Vagina (tissue), 2 donors: ENCODE measurements around the gene DVL1. TPM values are rescaled to one million over a fixed set of nuclear protein-coding genes. Genes with fewer than 3 reads are reported as not detected.

ENCODE experiments used
- DNase-seq, 2 donors: peaks; one replicate each; pipeline ENCODE4 v3.0.0-alpha.2; 2017; ENCODE audit errors: extremely low spot score in 2 of 2
- H3K27ac ChIP-seq: fragments of 200-600 bp; sonication (generic); one replicate; pipeline ENCODE4 v1.5.1; 2019
- H3K27me3 ChIP-seq: fragments of 200-600 bp; sonication (generic); one replicate; pipeline ENCODE4 v1.5.1; 2019
- H3K36me3 ChIP-seq, 2 donors: fragments of 200-600 bp; sonication (generic); one replicate each; pipeline ENCODE4 v1.5.1; 2017 to 2019
- H3K4me1 ChIP-seq: fragments of 200-600 bp; sonication (generic); one replicate; pipeline ENCODE4 v1.5.1; 2019
- H3K4me3 ChIP-seq, 2 donors: fragments of 200-600 bp; sonication (generic); 1 replicate in 1 of 2; 2 replicates in 1 of 2; pipeline ENCODE4 v1.5.1; 2016 to 2019
- H3K9me3 ChIP-seq: fragments of 200-600 bp; sonication (generic); one replicate; pipeline ENCODE4 v1.5.1; 2019
- CTCF ChIP-seq, 3 experiments: fragments of 450-650 bp in 2 of 3; fragments of 200-600 bp in 1 of 3; sonication (generic) in 1 of 3; IDR thresholded peaks; one replicate each; pipeline ENCODE4 v1.5.1; 2017 to 2019; ENCODE audit warnings: antibody characterized with exemption in 3 of 3, mild to moderate bottlenecking in 2 of 3, moderate library complexity in 2 of 3
- POLR2A ChIP-seq, 2 donors: fragments of 450-650 bp; IDR thresholded peaks; one replicate each; pipeline ENCODE4 v1.6.1; 2017; ENCODE audit warnings: antibody characterized with exemption in 2 of 2, mild to moderate bottlenecking in 2 of 2, moderate library complexity in 2 of 2
- POLR2AphosphoS5 ChIP-seq, 2 donors: sonication (generic); formaldehyde crosslinking; IDR thresholded peaks; one replicate each; pipeline ENCODE4 v1.9.0; 2017; ENCODE audit warnings: antibody characterized with exemption in 2 of 2, mild to moderate bottlenecking in 2 of 2, low read depth in 1 of 2; ENCODE audit not compliant: insufficient read depth in 1 of 2
- intact Hi-C: fragments of 100-400 bp; cut with DNase I; formaldehyde crosslinking; loops from one replicate; pipeline ENCODE4 v1.15.1; 2023
- total RNA-seq: library from RNA; depleted of rRNA; stranded (reverse); fragments of >200 nt; gene quantifications from one replicate; pipeline ENCODE4 v1.2.3, GENCODE V29; 2016

Gene DVL1
- total RNA-seq, 1 donor from 2014 or later, result 72.4 TPM

GRCh38 chr1:1341549-1342021, 7.6 kb downstream of the DVL1 start:
- intact Hi-C loops, result no loop called here
- peaks cover 32% of the 10 kb centered on the region for H3K4me1 ChIP-seq
- H3K36me3 ChIP-seq, result peaks cover 0 to 33% of the 10 kb centered on the region in 2 donors

GRCh38 chr1:1340791-1341548, 8.2 kb downstream of the DVL1 start:
- intact Hi-C loops, result no loop called here
- no peak for DNase-seq
- H3K4me3 ChIP-seq, result no peak overlapping the region
- peaks cover 0 to 33% of the 10 kb centered on the region in 2 donors for H3K36me3 ChIP-seq
- no peak overlapping the region for H3K27ac ChIP-seq
- no peaks in the 10 kb centered on the region for H3K9me3 ChIP-seq
- no peak for TF ChIP-seq POLR2A (IDR thresholded peaks at IDR 0.05)
- no peak for TF ChIP-seq POLR2AphosphoS5 (IDR thresholded peaks at IDR 0.05; ENCODE audit: insufficient read depth in 1 of 2, low read depth in 1 of 2)
- no peak for TF ChIP-seq CTCF (IDR thresholded peaks at IDR 0.05)
- peaks cover 26% of the 10 kb centered on the region for H3K4me1 ChIP-seq
- no peaks in the 10 kb centered on the region for H3K27me3 ChIP-seq

More at GRCh38 chr1:1341549-1342021, 7.6 kb downstream of the DVL1 start:
- Histone ChIP-seq H3K27me3 (no peaks in the 10 kb centered on the region), H3K9me3 (no peaks in the 10 kb centered on the region), H3K27ac (no peak overlapping the region), H3K4me3 (no peak overlapping the region)
- no peak for DNase-seq
- TF ChIP-seq POLR2AphosphoS5 (IDR thresholded peaks at IDR 0.05; ENCODE audit: insufficient read depth in 1 of 2, low read depth in 1 of 2) (no peak), POLR2A (IDR thresholded peaks at IDR 0.05) (no peak), CTCF (IDR thresholded peaks at IDR 0.05) (no peak)

DNA sequence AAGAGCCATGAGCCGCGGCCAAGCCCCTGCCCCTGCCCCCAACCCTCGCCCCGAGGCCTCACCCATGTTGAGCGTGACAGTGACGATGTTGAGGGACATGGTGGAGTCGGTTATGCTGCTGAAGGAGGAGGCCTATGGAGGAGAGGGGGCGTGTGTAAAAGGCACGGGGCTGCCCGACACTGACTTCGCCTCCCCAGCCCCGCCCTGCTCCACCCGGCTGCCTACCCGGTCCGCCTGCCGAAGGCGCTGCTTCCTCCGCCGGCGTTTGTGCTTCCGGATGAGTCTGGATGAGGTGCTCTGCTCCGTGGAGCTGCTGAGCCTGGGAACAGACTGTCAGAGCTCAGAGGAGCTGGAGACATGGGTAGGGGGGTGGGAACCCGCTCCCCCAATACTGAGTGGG, 9.0 kb downstream of the DVL1 start:
- H3K4me1 ChIP-seq, result peaks cover 18% of the 10 kb centered on the region
- no peak for TF ChIP-seq CTCF (IDR thresholded peaks at IDR 0.05)
- TF ChIP-seq POLR2A (IDR thresholded peaks at IDR 0.05), result no peak
- TF ChIP-seq POLR2AphosphoS5 (IDR thresholded peaks at IDR 0.05; ENCODE audit: insufficient read depth in 1 of 2, low read depth in 1 of 2), result no peak

GRCh38 chr1:1338278-1338677, 10.9 kb downstream of the DVL1 start:
- DNase-seq, result no peak
- Histone ChIP-seq H3K36me3 (peaks cover 0 to 33% of the 10 kb centered on the region in 2 donors), H3K4me1 (peaks cover 8% of the 10 kb centered on the region), H3K27ac (no peak overlapping the region), H3K4me3 (no peak overlapping the region), H3K9me3 (no peaks in the 10 kb centered on the region), H3K27me3 (no peaks in the 10 kb centered on the region)
- intact Hi-C loops, result no loop called here
- no peak for TF ChIP-seq POLR2A (IDR thresholded peaks at IDR 0.05)
- no peak for TF ChIP-seq POLR2AphosphoS5 (IDR thresholded peaks at IDR 0.05; ENCODE audit: insufficient read depth in 1 of 2, low read depth in 1 of 2)
- no peak for TF ChIP-seq CTCF (IDR thresholded peaks at IDR 0.05)

More for the DNA sequence above, 9.0 kb downstream of the DVL1 start:
- no peak overlapping the region for H3K4me3 ChIP-seq
- intact Hi-C loops, result no loop called here
- H3K36me3 ChIP-seq, result peaks cover 0 to 33% of the 10 kb centered on the region in 2 donors
- H3K27me3 ChIP-seq, result no peaks in the 10 kb centered on the region
- H3K27ac ChIP-seq, result no peak overlapping the region
- no peak for DNase-seq
- H3K9me3 ChIP-seq, result no peaks in the 10 kb centered on the region

DNA sequence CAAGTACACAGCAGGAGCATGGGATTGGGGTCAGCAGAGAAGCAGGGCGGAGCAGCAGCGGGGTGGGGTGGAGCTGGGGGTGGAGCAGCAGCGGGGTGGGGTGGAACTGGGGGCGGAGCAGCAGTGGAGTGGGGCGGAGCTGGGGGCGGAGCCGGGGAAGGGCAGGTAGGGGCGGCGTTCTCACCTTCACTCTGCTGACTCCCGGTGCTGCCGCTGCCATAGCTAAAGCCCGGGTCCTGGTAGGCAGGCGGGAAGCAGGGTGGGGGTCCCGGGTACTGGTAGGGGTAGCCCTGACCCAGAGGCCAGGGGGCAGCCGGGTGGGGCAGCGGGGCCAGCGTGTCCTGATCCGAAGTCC, 11.4 kb downstream of the DVL1 start:
- Histone ChIP-seq H3K27me3 (no peaks in the 10 kb centered on the region), H3K36me3 (peaks cover 0 to 33% of the 10 kb centered on the region in 2 donors), H3K27ac (no peak overlapping the region), H3K4me3 (no peak overlapping the region), H3K9me3 (no peaks in the 10 kb centered on the region), H3K4me1 (peaks cover 13% of the 10 kb centered on the region)
- no peak for DNase-seq
- intact Hi-C loops, result no loop called here
- no peak for TF ChIP-seq POLR2A (IDR thresholded peaks at IDR 0.05)
- no peak for TF ChIP-seq CTCF (IDR thresholded peaks at IDR 0.05)
- TF ChIP-seq POLR2AphosphoS5 (IDR thresholded peaks at IDR 0.05; ENCODE audit: insufficient read depth in 1 of 2, low read depth in 1 of 2), result no peak
